Lower leg skin (tissue), 4 donors: ENCODE measurements around the gene LHFPL3. TPM values are rescaled to one million over a fixed set of nuclear protein-coding genes. Genes with fewer than 3 reads are reported as not detected.

Experiments used
- DNase-seq, 2 donors: peaks; one replicate each; pipeline ENCODE4 v3.0.0-alpha.2; 2019; ENCODE audit warnings: low spot score in 2 of 2
- H3K4me3 ChIP-seq: fragments of 200-600 bp; sonication (generic); 2 replicates; pipeline ENCODE4 v1.5.1; 2017; ENCODE audit warnings: mild to moderate bottlenecking, low read depth; ENCODE audit not compliant: poor library complexity, severe bottlenecking
- CTCF ChIP-seq, 3 donors: fragments of 450-650 bp; IDR thresholded peaks; one replicate each; pipeline ENCODE4 v1.5.1; 2016; ENCODE audit warnings: antibody characterized with exemption in 3 of 3, mild to moderate bottlenecking in 3 of 3, moderate library complexity in 2 of 3
- POLR2A ChIP-seq, 2 donors: fragments of 450-650 bp; IDR thresholded peaks; one replicate each; pipeline ENCODE4 v1.6.1; 2016 to 2017; ENCODE audit warnings: antibody characterized with exemption in 2 of 2, mild to moderate bottlenecking in 1 of 2, moderate library complexity in 1 of 2
- WGBS, 2 donors: methylation state at CpG; one replicate each; pipeline ENCODE4 v1.1.5; 2018; 5-methylcytosine and 5-hydroxymethylcytosine counted together
- intact Hi-C: fragments of 100-400 bp; cut with DNase I; formaldehyde crosslinking; loops from one replicate; pipeline ENCODE4 v1.15.0; 2023; ENCODE audit warnings: low total_unique reads
- total RNA-seq, 4 donors: library from RNA; depleted of rRNA; stranded (reverse); fragments of >200 nt; gene quantifications; one replicate each; pipeline ENCODE4 v1.1.0, GENCODE V29; 2016

Gene LHFPL3
- total RNA-seq, 4 donors from 2014 or later: 0.16 to 2.4 TPM; not detected in 2

- intact Hi-C loops: no loop called here
- 53 to 54% methylated on average over 8 of the region's 8 CpGs for WGBS, 2 donors
- no peak overlapping the region for H3K4me3 ChIP-seq
- TF ChIP-seq POLR2A (IDR thresholded peaks at IDR 0.05) (no peak), CTCF (IDR thresholded peaks at IDR 0.05) (no peak)
- DNase-seq: no peak
Observed at GRCh38 chr7:104805449-104806317, 477.3 kb downstream of the LHFPL3 start.

- WGBS, 2 donors: 68 to 76% methylated on average over 6 of the region's 6 CpGs
- no peak overlapping the region for H3K4me3 ChIP-seq
- intact Hi-C loops: no loop called here
- DNase-seq: no peak
- no peak for TF ChIP-seq POLR2A (IDR thresholded peaks at IDR 0.05)
- no peak for TF ChIP-seq CTCF (IDR thresholded peaks at IDR 0.05)
Observed at GRCh38 chr7:104807671-104808070, 479.3 kb downstream of the LHFPL3 start.

GRCh38 chr7:104809906-104810305 is 481.5 kb downstream of the LHFPL3 start:
- TF ChIP-seq CTCF (IDR thresholded peaks at IDR 0.05) (no peak), POLR2A (IDR thresholded peaks at IDR 0.05) (no peak)
- 90% methylated on average over 2 of the region's 2 CpGs for WGBS, 2 donors
- no peak overlapping the region for H3K4me3 ChIP-seq
- no peak for DNase-seq
- intact Hi-C loops: no loop called here

GRCh38 chr7:104814126-104814525 is 485.7 kb downstream of the LHFPL3 start:
- no peak overlapping the region for H3K4me3 ChIP-seq
- WGBS, 2 donors: 58 to 68% methylated on average over 3 of the region's 3 CpGs
- intact Hi-C loops: no loop called here
- TF ChIP-seq CTCF (IDR thresholded peaks at IDR 0.05): no peak
- no peak for TF ChIP-seq POLR2A (IDR thresholded peaks at IDR 0.05)
- no peak for DNase-seq

- no peak for DNase-seq
- no peak for TF ChIP-seq POLR2A (IDR thresholded peaks at IDR 0.05)
- no peak for TF ChIP-seq CTCF (IDR thresholded peaks at IDR 0.05)
- WGBS, 2 donors: 90 to 91% methylated on average over 11 to 13 of the region's 17 CpGs
- intact Hi-C loops: no loop called here
- H3K4me3 ChIP-seq: no peak overlapping the region
Observed at GRCh38 chr7:104814671-104815400, 486.4 kb downstream of the LHFPL3 start.
